H9 (cell line): ENCODE results near the gene CLCN5. TPM values are rescaled to one million over a fixed set of nuclear protein-coding genes. Genes with fewer than 3 reads are reported as not detected.

Source experiments
- DNase-seq: peaks from one replicate; pipeline ENCODE4 v3.0.0-alpha.2; 2017
- H2AFZ ChIP-seq: one replicate; pipeline ENCODE4 v1.6.1; 2013; ENCODE audit warnings: mild to moderate bottlenecking, low read length, control low read depth, moderate library complexity
- H2AK5ac ChIP-seq: 2 replicates; pipeline ENCODE4 v1.6.1; 2013; ENCODE audit warnings: low read length, control low read depth, mixed read lengths; ENCODE audit not compliant: insufficient read length
- H2BK120ac ChIP-seq: one replicate; pipeline ENCODE4 v1.6.1; 2013; ENCODE audit warnings: low read depth, mild to moderate bottlenecking, low read length, control low read depth, inconsistent platforms; ENCODE audit not compliant: poor library complexity, severe bottlenecking
- H2BK12ac ChIP-seq: 2 replicates; pipeline ENCODE4 v1.6.1; 2013; ENCODE audit warnings: low read length, control low read depth, mixed read lengths, low read depth; ENCODE audit not compliant: insufficient read length
- H2BK15ac ChIP-seq: 2 replicates; pipeline ENCODE4 v1.6.1; 2013; ENCODE audit warnings: low read depth, low read length, control low read depth
- H2BK20ac ChIP-seq: one replicate; pipeline ENCODE4 v1.6.1; 2013; ENCODE audit warnings: low read depth, mild to moderate bottlenecking, low read length, control low read depth, inconsistent platforms; ENCODE audit not compliant: poor library complexity, severe bottlenecking
- H2BK5ac ChIP-seq: 2 replicates; pipeline ENCODE4 v1.6.1; 2013; ENCODE audit warnings: low read length, control low read depth, mixed read lengths; ENCODE audit not compliant: insufficient read length
- H3K14ac ChIP-seq: 2 replicates; pipeline ENCODE4 v1.6.1; 2013; ENCODE audit warnings: low read length, control low read depth; ENCODE audit not compliant: insufficient read depth
- H3K18ac ChIP-seq: 2 replicates; pipeline ENCODE4 v1.6.1; 2013; ENCODE audit warnings: low read depth, mild to moderate bottlenecking, mixed read lengths, low read length, control low read depth; ENCODE audit not compliant: insufficient read length
- H3K23ac ChIP-seq: 2 replicates; pipeline ENCODE4 v1.6.1; 2013; ENCODE audit warnings: low read length, control low read depth, mixed read lengths, low read depth; ENCODE audit not compliant: insufficient read length
- H3K23me2 ChIP-seq: 2 replicates; pipeline ENCODE4 v1.6.1; 2013; ENCODE audit warnings: low read depth, mild to moderate bottlenecking, mixed read lengths, low read length, control low read depth; ENCODE audit not compliant: insufficient read length, poor library complexity, severe bottlenecking
- H3K27ac ChIP-seq: 2 replicates; pipeline ENCODE4 v1.5.1; 2013; ENCODE audit warnings: low read length, control low read depth, mixed read lengths, low read depth; ENCODE audit not compliant: insufficient read length
- H3K27me3 ChIP-seq: 2 replicates; pipeline ENCODE4 v1.6.1; 2013; ENCODE audit warnings: low read length, control low read depth, inconsistent platforms; ENCODE audit not compliant: insufficient read depth
- H3K4ac ChIP-seq: 2 replicates; pipeline ENCODE4 v1.6.1; 2013; ENCODE audit warnings: low read depth, mild to moderate bottlenecking, control low read depth, inconsistent platforms, low read length, moderate library complexity
- H3K4me1 ChIP-seq: 2 replicates; pipeline ENCODE4 v1.6.1; 2013; ENCODE audit warnings: low read length, control low read depth, inconsistent platforms; ENCODE audit not compliant: insufficient read depth
- H3K4me2 ChIP-seq: 2 replicates; pipeline ENCODE4 v1.6.1; 2013; ENCODE audit warnings: low read length, control low read depth, mixed read lengths; ENCODE audit not compliant: insufficient read length, insufficient read depth
- H3K56ac ChIP-seq: 2 replicates; pipeline ENCODE4 v1.6.1; 2013; ENCODE audit warnings: low read depth, mild to moderate bottlenecking, mixed read lengths, low read length, control low read depth; ENCODE audit not compliant: insufficient read length
- H3K79me1 ChIP-seq: 2 replicates; pipeline ENCODE4 v1.6.1; 2013; ENCODE audit warnings: low read depth, mild to moderate bottlenecking, moderate library complexity, low read length, control low read depth, inconsistent platforms; ENCODE audit not compliant: insufficient read depth, poor library complexity, severe bottlenecking
- H3K79me2 ChIP-seq: 2 replicates; pipeline ENCODE4 v1.6.1; 2013; ENCODE audit warnings: low read length, control low read depth, inconsistent platforms; ENCODE audit not compliant: insufficient read depth
- H3K9ac ChIP-seq: 2 replicates; pipeline ENCODE4 v1.6.1; 2013; ENCODE audit warnings: low read length, control low read depth, mixed read lengths; ENCODE audit not compliant: insufficient read length; ENCODE audit errors: extremely low read depth
- H3K9me3 ChIP-seq: one replicate; pipeline ENCODE4 v1.6.1; 2013; ENCODE audit warnings: low read depth, low read length, inconsistent platforms; ENCODE audit not compliant: control insufficient read depth
- H3T11ph ChIP-seq: one replicate; pipeline ENCODE4 v1.6.1; 2013; ENCODE audit warnings: mild to moderate bottlenecking, low read length, control low read depth, inconsistent platforms
- H4K20me1 ChIP-seq: one replicate; pipeline ENCODE4 v1.6.1; 2013; ENCODE audit not compliant: control insufficient read depth, insufficient read length, insufficient read depth
- H4K5ac ChIP-seq: 2 replicates; pipeline ENCODE4 v1.6.1; 2013; ENCODE audit warnings: low read depth, mild to moderate bottlenecking, mixed read lengths, low read length, control low read depth; ENCODE audit not compliant: insufficient read length
- H4K8ac ChIP-seq: replicated peaks from 2 replicates; pipeline ENCODE4 v1.6.1; 2013; ENCODE audit warnings: low read length, control low read depth, mixed read lengths, low read depth; ENCODE audit not compliant: insufficient read length
- H4K91ac ChIP-seq: 2 replicates; pipeline ENCODE4 v1.6.1; 2013; ENCODE audit warnings: low read depth, mild to moderate bottlenecking, moderate library complexity, mixed read lengths, low read length, control low read depth; ENCODE audit not compliant: insufficient read length
- H3K27ac Mint-ChIP-seq, 3 experiments: 2 replicates in 2 of 3; 3 replicates in 1 of 3; pipeline ENCODE4 v1.8.0; 2020 to 2021; ENCODE audit warnings: mixed read lengths in 3 of 3, mild to moderate bottlenecking in 1 of 3, moderate library complexity in 1 of 3
- H3K27me3 Mint-ChIP-seq: 2 replicates; pipeline ENCODE4 v1.8.0; 2021; ENCODE audit warnings: low read depth, mild to moderate bottlenecking, moderate library complexity, mixed read lengths
- H3K36me3 Mint-ChIP-seq, 3 experiments: 2 replicates in 2 of 3; 3 replicates in 1 of 3; pipeline ENCODE4 v1.8.0; 2020 to 2021; ENCODE audit warnings: low read depth in 3 of 3, mixed read lengths in 3 of 3; ENCODE audit not compliant: insufficient read depth in 1 of 3
- H3K4me1 Mint-ChIP-seq, 2 experiments: 2 replicates each; pipeline ENCODE4 v1.8.0; 2020; ENCODE audit warnings: mixed read lengths in 2 of 2
- H3K4me3 Mint-ChIP-seq, 2 experiments: 2 replicates in 1 of 2; 3 replicates in 1 of 2; pipeline ENCODE4 v1.8.0; 2020 to 2021; ENCODE audit warnings: mild to moderate bottlenecking in 2 of 2, mixed read lengths in 2 of 2, moderate library complexity in 1 of 2
- H3K9me3 Mint-ChIP-seq, 2 experiments: 2 replicates in 1 of 2; 3 replicates in 1 of 2; pipeline ENCODE4 v1.8.0; 2020; ENCODE audit warnings: mild to moderate bottlenecking in 2 of 2, mixed read lengths in 2 of 2, moderate library complexity in 1 of 2
- CTCF ChIP-seq: fragments of 200-600 bp; sonication (generic); conservative IDR thresholded peaks from 3 replicates; pipeline ENCODE4 v1.8.0; 2021; ENCODE audit warnings: antibody characterized with exemption, mild to moderate bottlenecking
- WGBS: extraction: QIAGEN DNeasy Blood & Tissue Kit; methylation state at CpG from one replicate; pipeline ENCODE4 v1.1.7; 2013; ENCODE audit warnings: missing lambda C conversion rate, low lambda C conversion rate, mixed read lengths; ENCODE audit not compliant: insufficient read length; ENCODE audit errors: extremely low coverage; 5-methylcytosine and 5-hydroxymethylcytosine counted together
- total RNA-seq: library from RNA; stranded (reverse); gene quantifications from 2 replicates; pipeline ENCODE4 v1.2.1, GENCODE V29; 2021

Gene CLCN5
- total RNA-seq, 1 experiment from 2014 or later, result 5.9 TPM

- Histone ChIP-seq H3K4me1 (peaks cover 3% of the 10 kb centered on the region; the same call in 1 of the 2 replicates), H3K27ac (no peak overlapping the region), H3T11ph (no peak overlapping the region), H4K8ac (no peak overlapping the region), H3K27me3 (no peaks in the 10 kb centered on the region), H3K18ac (no peak overlapping the region), H2BK12ac (no peak overlapping the region), H3K9me3 (no peaks in the 10 kb centered on the region), H2BK120ac (no peak overlapping the region), H3K14ac (no peak overlapping the region), H2AFZ (no peak overlapping the region), H3K9ac (no peak overlapping the region), H3K23ac (no peak overlapping the region), H4K91ac (no peak overlapping the region), H3K4me2 (no peak overlapping the region), H4K5ac (no peak overlapping the region), H4K20me1 (no peaks in the 10 kb centered on the region), H2BK15ac (no peak overlapping the region), H3K4ac (no peak overlapping the region), H2AK5ac (no peak overlapping the region), H3K56ac (no peak overlapping the region), H3K23me2 (no peaks in the 10 kb centered on the region), H3K79me1 (no peaks in the 10 kb centered on the region), H3K79me2 (no peaks in the 10 kb centered on the region), H2BK5ac (no peak overlapping the region), H2BK20ac (no peak overlapping the region)
- TF ChIP-seq CTCF, result no peak
- H3K27ac Mint-ChIP-seq, result no peak overlapping the region
- peaks cover 8 to 12% of the 10 kb centered on the region in 2 experiments for H3K4me1 Mint-ChIP-seq
- no CpG with 5 or more reads among the region's 1 CpG for WGBS
- peaks cover 0 to 3% (median 2%) of the 10 kb centered on the region in 3 experiments; a peak in 3 of 7 replicates for H3K36me3 Mint-ChIP-seq
- H3K4me3 Mint-ChIP-seq, result no peak overlapping the region
- H3K27me3 Mint-ChIP-seq, result no peaks in the 10 kb centered on the region
- peaks cover 55 to 74% of the 10 kb centered on the region in 2 experiments for H3K9me3 Mint-ChIP-seq
- DNase-seq, result no peak
Observed at GRCh38 chrX:50071494-50071893, 149.1 kb downstream of the CLCN5 start.
